Activated naive CD4-positive, alpha-beta T cell treated with anti-CD3 and anti-CD28 coated beads, Interleukin-2, amount 10 ng/mL, durations not matched to agents 7 days and 5 days (primary cell): ENCODE measurements around the gene NOLC1.
A peak's percentile ranks its signal among the peaks of the same experiment; 100 is the strongest.

Experiments
- CTCF ChIA-PET: fragments of 350-600 bp; sonication (Branson Sonifier 250); formaldehyde crosslinking; loops from one replicate; lab custom pipeline; 2021; ENCODE audit warnings: antibody characterized with exemption; lab: Charles Lee
- DNase-seq: peaks from one replicate; pipeline ENCODE4 v3.0.0-alpha.2; 2020
- H3K27ac Mint-ChIP-seq: one replicate; pipeline ENCODE4 v1.8.0; 2021; ENCODE audit warnings: mild to moderate bottlenecking, moderate library complexity, mixed read lengths
- H3K27me3 Mint-ChIP-seq: one replicate; pipeline ENCODE4 v1.8.0; 2021; ENCODE audit warnings: mild to moderate bottlenecking, mixed read lengths
- H3K36me3 Mint-ChIP-seq: one replicate; pipeline ENCODE4 v1.8.0; 2021; ENCODE audit warnings: mixed read lengths
- H3K4me1 Mint-ChIP-seq: one replicate; pipeline ENCODE4 v1.8.0; 2021; ENCODE audit warnings: mixed read lengths
- H3K4me3 Mint-ChIP-seq: one replicate; pipeline ENCODE4 v1.8.0; 2021; ENCODE audit warnings: mild to moderate bottlenecking, moderate library complexity, mixed read lengths
- H3K9me3 Mint-ChIP-seq: one replicate; pipeline ENCODE4 v1.8.0; 2021; ENCODE audit warnings: mixed read lengths

NOLC1 gene

GRCh38 chr10:102133373-102134195, 18.6 kb upstream of the NOLC1 start:
- H3K4me3 Mint-ChIP-seq = peak overlapping the region; percentile 94
- peak overlapping the region; percentile 97 for H3K27ac Mint-ChIP-seq
- CTCF ChIA-PET = no interaction called here
- no peaks in the 10 kb centered on the region for H3K9me3 Mint-ChIP-seq
- peak; percentile 71 for DNase-seq
- peaks cover 12% of the 10 kb centered on the region for H3K36me3 Mint-ChIP-seq
- H3K4me1 Mint-ChIP-seq = peaks cover 38% of the 10 kb centered on the region
- H3K27me3 Mint-ChIP-seq = peaks cover 3% of the 10 kb centered on the region

- peaks cover 38% of the 10 kb centered on the region for H3K4me1 Mint-ChIP-seq
- CTCF ChIA-PET = interaction anchor here (0.7 to 1.4 kb wide), 3 partner anchors 12 to 294 kb away, joined by 3 to 4 read pairs (median 3); no protein-coding TSS in a partner anchor
- no peak for DNase-seq
- peaks cover 18% of the 10 kb centered on the region for H3K36me3 Mint-ChIP-seq
- H3K27ac Mint-ChIP-seq = peak overlapping the region; percentile 97
- H3K27me3 Mint-ChIP-seq = peaks cover 3% of the 10 kb centered on the region
- peak overlapping the region; percentile 94 for H3K4me3 Mint-ChIP-seq
- H3K9me3 Mint-ChIP-seq = no peaks in the 10 kb centered on the region
These were observed 17.8 kb upstream of the NOLC1 start for GRCh38 chr10:102134416-102134815.

- H3K4me1 Mint-ChIP-seq = peaks cover 38% of the 10 kb centered on the region
- peaks cover 32% of the 10 kb centered on the region for H3K36me3 Mint-ChIP-seq
- peak overlapping the region; percentile 26 for H3K27ac Mint-ChIP-seq
- CTCF ChIA-PET = no interaction called here
- H3K4me3 Mint-ChIP-seq = peak overlapping the region; percentile 3
- no peaks in the 10 kb centered on the region for H3K9me3 Mint-ChIP-seq
- no peak for DNase-seq
- peaks cover 3% of the 10 kb centered on the region for H3K27me3 Mint-ChIP-seq
These were observed 16.1 kb upstream of the NOLC1 start for GRCh38 chr10:102135956-102136526.

DNA sequence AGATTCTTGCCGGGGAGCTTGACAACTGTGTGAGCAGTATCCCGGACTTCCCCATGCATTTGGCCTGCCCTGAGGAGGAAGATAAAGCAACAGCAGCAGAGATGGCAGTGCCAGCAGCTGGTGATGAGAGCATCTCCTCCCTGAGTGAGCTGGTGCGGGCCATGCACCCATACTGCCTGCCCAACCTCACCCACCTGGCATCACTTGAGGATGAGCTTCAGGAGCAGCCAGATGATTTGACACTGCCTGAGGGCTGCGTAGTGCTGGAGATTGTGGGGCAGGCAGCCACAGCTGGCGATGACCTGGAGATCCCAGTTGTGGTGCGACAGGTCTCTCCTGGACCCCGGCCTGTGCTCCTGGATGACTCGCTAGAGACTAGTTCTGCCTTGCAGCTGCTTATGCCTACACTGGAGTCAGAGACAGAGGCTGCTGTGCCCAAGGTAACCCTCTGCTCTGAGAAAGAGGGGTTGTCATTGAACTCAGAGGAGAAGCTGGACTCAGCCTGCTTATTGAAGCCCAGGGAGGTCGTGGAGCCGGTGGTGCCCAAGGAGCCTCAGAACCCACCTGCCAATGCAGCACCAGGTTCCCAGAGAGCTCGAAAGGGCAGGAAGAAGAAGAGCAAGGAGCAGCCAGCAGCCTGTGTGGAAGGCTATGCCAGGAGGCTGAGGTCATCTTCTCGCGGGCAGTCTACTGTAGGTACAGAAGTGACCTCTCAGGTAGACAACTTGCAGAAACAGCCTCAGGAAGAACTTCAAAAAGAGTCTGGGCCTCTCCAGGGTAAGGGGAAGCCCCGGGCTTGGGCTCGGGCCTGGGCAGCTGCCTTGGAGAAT, 12.7 kb upstream of the NOLC1 start:
- peaks cover 22% of the 10 kb centered on the region for H3K4me1 Mint-ChIP-seq
- CTCF ChIA-PET = interaction anchor here (1.1 kb wide), 1 partner anchor 311 kb away, joined by 3 read pairs; no protein-coding TSS in a partner anchor
- H3K9me3 Mint-ChIP-seq = no peaks in the 10 kb centered on the region
- H3K4me3 Mint-ChIP-seq = no peak overlapping the region
- no peak overlapping the region for H3K27ac Mint-ChIP-seq
- peaks cover 48% of the 10 kb centered on the region for H3K36me3 Mint-ChIP-seq
- no peak for DNase-seq
- no peaks in the 10 kb centered on the region for H3K27me3 Mint-ChIP-seq

DNA sequence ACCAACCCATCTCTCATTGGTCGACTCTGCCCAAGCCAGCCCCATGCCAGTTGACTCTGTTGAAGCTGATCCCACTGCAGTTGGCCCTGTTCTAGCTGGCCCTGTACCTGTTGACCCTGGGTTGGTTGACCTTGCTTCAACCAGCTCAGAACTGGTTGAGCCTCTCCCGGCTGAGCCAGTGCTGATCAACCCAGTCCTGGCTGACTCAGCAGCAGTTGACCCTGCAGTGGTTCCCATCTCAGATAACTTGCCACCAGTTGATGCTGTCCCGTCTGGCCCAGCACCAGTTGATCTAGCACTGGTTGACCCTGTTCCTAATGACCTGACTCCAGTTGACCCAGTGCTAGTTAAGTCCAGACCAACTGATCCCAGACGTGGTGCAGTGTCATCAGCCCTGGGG, 12.0 kb upstream of the NOLC1 start:
- H3K27ac Mint-ChIP-seq = no peak overlapping the region
- H3K4me1 Mint-ChIP-seq = peaks cover 16% of the 10 kb centered on the region
- no peaks in the 10 kb centered on the region for H3K9me3 Mint-ChIP-seq
- CTCF ChIA-PET = no interaction called here
- H3K36me3 Mint-ChIP-seq = peaks cover 51% of the 10 kb centered on the region
- no peaks in the 10 kb centered on the region for H3K27me3 Mint-ChIP-seq
- no peak for DNase-seq
- H3K4me3 Mint-ChIP-seq = no peak overlapping the region

- Mint-ChIP-seq H3K4me3 (no peak overlapping the region), H3K27ac (no peak overlapping the region), H3K4me1 (peaks cover 9% of the 10 kb centered on the region), H3K9me3 (no peaks in the 10 kb centered on the region), H3K36me3 (peaks cover 52% of the 10 kb centered on the region), H3K27me3 (no peaks in the 10 kb centered on the region)
- CTCF ChIA-PET = no interaction called here
- no peak for DNase-seq
These were observed 11.2 kb upstream of the NOLC1 start for GRCh38 chr10:102140913-102141540.

- no peak for DNase-seq
- Mint-ChIP-seq H3K36me3 (peaks cover 52% of the 10 kb centered on the region), H3K4me1 (peaks cover 6% of the 10 kb centered on the region), H3K4me3 (no peak overlapping the region), H3K9me3 (no peaks in the 10 kb centered on the region), H3K27me3 (no peaks in the 10 kb centered on the region), H3K27ac (no peak overlapping the region)
- CTCF ChIA-PET = no interaction called here
These were observed 10.5 kb upstream of the NOLC1 start for GRCh38 chr10:102141583-102142107.

DNA sequence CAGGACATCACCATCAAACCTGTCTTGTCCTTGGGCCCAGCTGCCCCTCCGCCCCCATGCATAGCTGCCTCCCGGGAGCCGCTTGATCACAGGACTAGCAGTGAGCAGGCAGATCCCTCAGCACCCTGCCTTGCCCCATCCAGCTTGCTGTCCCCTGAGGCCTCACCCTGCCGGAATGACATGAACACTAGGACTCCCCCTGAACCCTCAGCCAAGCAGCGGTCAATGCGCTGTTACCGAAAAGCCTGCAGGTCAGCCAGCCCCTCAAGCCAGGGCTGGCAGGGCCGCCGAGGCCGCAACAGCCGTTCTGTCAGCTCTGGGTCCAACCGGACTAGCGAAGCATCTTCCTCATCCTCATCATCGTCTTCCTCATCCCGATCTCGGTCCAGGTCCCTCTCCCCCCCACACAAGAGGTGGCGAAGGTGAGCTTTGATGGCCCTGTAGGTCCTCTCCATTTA, 5.2 kb upstream of the NOLC1 start:
- Mint-ChIP-seq H3K27ac (peak overlapping the region; percentile 66), H3K36me3 (peaks cover 53% of the 10 kb centered on the region)
- CTCF ChIA-PET = interaction anchor here (1.4 to 1.7 kb wide), 2 partner anchors 12 to 15 kb away, joined by 4 to 6 read pairs; partner anchors contain the start of gene PPRC1

DNA sequence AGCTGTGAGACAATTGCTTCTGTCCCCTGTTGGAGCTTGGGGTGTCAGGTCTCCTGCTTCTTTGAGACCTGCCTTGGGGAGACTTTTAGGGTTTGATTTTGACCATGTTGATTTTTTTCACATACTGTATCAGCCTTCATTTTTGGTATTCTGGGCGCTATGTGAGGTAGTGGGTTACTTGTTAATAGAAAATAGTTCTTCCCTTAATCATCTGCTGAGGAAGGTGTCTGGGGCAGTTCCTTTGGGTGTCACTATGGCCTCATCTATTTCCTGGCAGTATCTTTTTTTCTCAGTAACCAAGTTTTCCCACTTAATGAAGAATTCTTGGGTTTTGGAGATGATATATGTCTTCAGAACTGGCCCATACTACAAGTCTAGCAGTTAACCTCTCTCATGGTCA, 4.6 kb upstream of the NOLC1 start:
- DNase-seq = no peak
- H3K27ac Mint-ChIP-seq = peak overlapping the region; percentile 66
- H3K4me3 Mint-ChIP-seq = no peak overlapping the region
- H3K27me3 Mint-ChIP-seq = no peaks in the 10 kb centered on the region
- peaks cover 54% of the 10 kb centered on the region for H3K36me3 Mint-ChIP-seq
- H3K9me3 Mint-ChIP-seq = no peaks in the 10 kb centered on the region
- peaks cover 15% of the 10 kb centered on the region for H3K4me1 Mint-ChIP-seq
- CTCF ChIA-PET = interaction anchor here (1.7 kb wide), 1 partner anchor 15 kb away, joined by 6 read pairs; the partner anchor contains the start of gene PPRC1

More for the DNA sequence above, 5.2 kb upstream of the NOLC1 start:
- DNase-seq = no peak
- H3K4me3 Mint-ChIP-seq = no peak overlapping the region
- no peaks in the 10 kb centered on the region for H3K27me3 Mint-ChIP-seq
- no peaks in the 10 kb centered on the region for H3K9me3 Mint-ChIP-seq
- peaks cover 15% of the 10 kb centered on the region for H3K4me1 Mint-ChIP-seq

DNA sequence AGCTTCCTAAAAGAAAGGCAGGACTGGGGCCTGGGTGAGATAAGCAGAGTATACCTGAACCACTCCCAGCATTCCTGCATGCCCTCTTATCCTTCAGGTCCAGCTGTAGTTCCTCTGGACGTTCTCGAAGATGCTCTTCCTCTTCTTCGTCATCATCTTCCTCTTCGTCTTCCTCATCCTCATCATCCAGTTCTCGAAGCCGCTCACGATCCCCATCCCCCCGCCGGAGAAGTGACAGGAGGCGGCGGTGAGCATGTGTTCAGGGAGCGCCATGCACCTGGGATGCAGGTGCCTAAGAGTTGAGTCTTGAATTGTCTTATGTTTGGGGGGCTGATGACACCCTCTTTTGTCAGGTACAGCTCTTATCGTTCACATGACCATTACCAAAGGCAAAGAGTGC, 3.9 kb upstream of the NOLC1 start:
- Mint-ChIP-seq H3K27ac (no peak overlapping the region), H3K27me3 (no peaks in the 10 kb centered on the region), H3K36me3 (peaks cover 56% of the 10 kb centered on the region), H3K4me1 (peaks cover 22% of the 10 kb centered on the region), H3K9me3 (no peaks in the 10 kb centered on the region), H3K4me3 (no peak overlapping the region)
- no peak for DNase-seq
- CTCF ChIA-PET = interaction anchor here (1.1 to 1.7 kb wide), 2 partner anchors 16 to 83 kb away, joined by 4 to 6 read pairs; partner anchors contain the start of gene PPRC1

DNA sequence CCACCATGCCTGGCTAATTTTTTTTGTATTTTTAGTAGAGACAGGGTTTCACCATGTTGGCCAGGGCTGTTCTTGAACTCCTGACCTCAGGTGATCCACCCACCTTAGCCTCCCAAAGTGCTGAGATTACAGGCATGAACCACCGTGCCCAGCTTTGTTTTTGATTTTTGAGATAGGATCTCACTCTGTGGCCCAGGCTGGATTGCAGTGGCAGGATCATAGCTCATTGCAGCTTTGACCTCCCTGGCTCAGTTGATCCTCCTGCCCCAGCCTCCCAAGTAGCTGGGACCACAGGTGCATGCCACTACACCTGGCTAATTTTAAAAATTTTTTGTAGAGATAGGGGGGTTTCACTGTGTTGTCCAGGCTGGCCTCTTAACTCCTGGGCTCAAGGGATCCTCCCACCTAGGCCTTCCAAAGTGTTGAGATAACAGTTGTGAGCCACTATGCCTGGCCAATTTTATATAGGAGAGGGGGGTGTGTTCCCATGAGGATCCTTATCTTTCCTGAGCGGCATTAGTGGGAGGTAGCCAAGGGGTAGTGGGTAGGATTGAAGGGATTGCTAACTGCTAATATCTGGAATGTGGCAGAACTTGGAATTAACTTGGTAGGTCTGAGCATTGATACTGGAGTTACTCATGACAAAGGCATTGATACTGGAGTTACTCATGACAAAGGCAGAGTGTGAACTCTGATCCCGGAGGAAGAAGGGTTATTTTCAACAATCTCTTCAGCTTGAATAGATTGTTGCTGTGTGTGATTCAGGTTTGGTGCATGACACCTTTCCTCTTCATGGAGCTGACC, 1.0 kb upstream of the NOLC1 start:
- peak overlapping the region; percentile 98 for H3K27ac Mint-ChIP-seq
- DNase-seq = no peak
- H3K36me3 Mint-ChIP-seq = peaks cover 51% of the 10 kb centered on the region
- H3K27me3 Mint-ChIP-seq = no peaks in the 10 kb centered on the region
- no peaks in the 10 kb centered on the region for H3K9me3 Mint-ChIP-seq
- H3K4me1 Mint-ChIP-seq = peaks cover 43% of the 10 kb centered on the region
- H3K4me3 Mint-ChIP-seq = peak overlapping the region; percentile 98
- CTCF ChIA-PET = interaction anchor here (0.8 to 4.4 kb wide), 3 partner anchors 19 to 141 kb away, joined by 3 to 20 read pairs (median 3); partner anchors contain the start of genes GBF1 and PPRC1

GRCh38 chr10:102152545-102152890, 329 bp downstream of the NOLC1 start:
- no peaks in the 10 kb centered on the region for H3K9me3 Mint-ChIP-seq
- no peaks in the 10 kb centered on the region for H3K27me3 Mint-ChIP-seq
- H3K4me1 Mint-ChIP-seq = peaks cover 54% of the 10 kb centered on the region
- H3K4me3 Mint-ChIP-seq = peak overlapping the region; percentile 98
- CTCF ChIA-PET = interaction anchor here (1.4 to 4.4 kb wide), 3 partner anchors 17 to 93 kb away, joined by 3 to 20 read pairs (median 5); partner anchors contain the start of genes GBF1 and PPRC1
- no peak for DNase-seq
- peak overlapping the region; percentile 98 for H3K27ac Mint-ChIP-seq
- H3K36me3 Mint-ChIP-seq = peaks cover 58% of the 10 kb centered on the region
